HepG2 (cell line): Measurements from ENCODE around the gene SH3YL1. TPM values are rescaled to one million over a fixed set of nuclear protein-coding genes. Genes with fewer than 3 reads are reported as not detected.

ENCODE experiments used
- BHLHE40 ChIP-seq: IDR thresholded peaks from 2 replicates; pipeline ENCODE4 v1.6.1; 2011; ENCODE audit warnings: low read length, improper control_type of control experiment
- ELF3 ChIP-seq: IDR thresholded peaks from 2 replicates; pipeline ENCODE4 v1.6.1; 2016; ENCODE audit warnings: missing genetic modification reagents, missing compliant biosample characterization
- HINFP ChIP-seq: sonication (generic); formaldehyde crosslinking; IDR thresholded peaks from 2 replicates; pipeline ENCODE4 v1.4.0; 2020; ENCODE audit warnings: low read depth, mild to moderate bottlenecking, missing genetic modification reagents
- HNRNPK ChIP-seq: fragments of 200-400 bp; formaldehyde crosslinking; IDR thresholded peaks from 2 replicates; pipeline ENCODE4 v1.6.1; 2018; ENCODE audit warnings: low read length, low read depth, moderate library complexity, mild to moderate bottlenecking; ENCODE audit not compliant: poor library complexity, severe bottlenecking
- JUND ChIP-seq: sonication (generic); formaldehyde crosslinking; IDR thresholded peaks from 2 replicates; pipeline ENCODE4 v1.8.0; 2022; ENCODE audit warnings: mild to moderate bottlenecking, missing genetic modification reagents
- KAT8 ChIP-seq: IDR thresholded peaks from 2 replicates; pipeline ENCODE4 v1.6.1; 2016; ENCODE audit warnings: missing genetic modification reagents, missing compliant biosample characterization
- KDM3A ChIP-seq: IDR thresholded peaks from 2 replicates; pipeline ENCODE4 v1.6.1; 2018; ENCODE audit warnings: low read depth, missing compliant biosample characterization
- KLF16 ChIP-seq, 2 experiments: sonication (generic) in 1 of 2; formaldehyde crosslinking in 1 of 2; IDR thresholded peaks; 2 replicates each; pipeline versions ENCODE4 v1.6.1 to v1.8.0; 2016 to 2023; ENCODE audit warnings: missing genetic modification reagents in 2 of 2, missing compliant biosample characterization in 1 of 2
- KMT2A ChIP-seq: sonication (generic); formaldehyde crosslinking; IDR thresholded peaks from 2 replicates; pipeline ENCODE4 v1.4.0; 2020; ENCODE audit warnings: missing genetic modification reagents
- NFIB ChIP-seq: sonication (generic); formaldehyde crosslinking; IDR thresholded peaks from 2 replicates; pipeline ENCODE4 v1.9.0; 2021; ENCODE audit warnings: missing genetic modification reagents, mild to moderate bottlenecking, borderline replicate concordance
- RBFOX2 ChIP-seq: fragments of 200-400 bp; formaldehyde crosslinking; IDR thresholded peaks from 2 replicates; pipeline ENCODE4 v1.6.1; 2017; ENCODE audit warnings: low read depth, mild to moderate bottlenecking, low read length
- RBM22 ChIP-seq: fragments of 200-400 bp; formaldehyde crosslinking; optimal IDR thresholded peaks from 2 replicates; pipeline ENCODE3; 2017; ENCODE audit warnings: mild to moderate bottlenecking, low read length, moderate library complexity
- THRA ChIP-seq: sonication (generic); formaldehyde crosslinking; IDR thresholded peaks from 2 replicates; pipeline ENCODE4 v1.4.0; 2020; ENCODE audit warnings: missing genetic modification reagents, borderline replicate concordance
- TRIM22 ChIP-seq: fragments of 450-650 bp; IDR thresholded peaks from 2 replicates; pipeline ENCODE4 v1.6.1; 2017
- YEATS2 ChIP-seq: sonication (generic); formaldehyde crosslinking; IDR thresholded peaks from 2 replicates; pipeline ENCODE4 v1.4.0; 2020; ENCODE audit warnings: missing genetic modification reagents, borderline replicate concordance
- ZEB1 ChIP-seq: IDR thresholded peaks from 2 replicates; pipeline ENCODE4 v1.6.1; 2012; ENCODE audit warnings: mild to moderate bottlenecking, low read depth, inconsistent platforms; ENCODE audit not compliant: insufficient replicate concordance
- ZKSCAN1 ChIP-seq: fragments of 150-350 bp; IDR thresholded peaks from 2 replicates; pipeline ENCODE4 v1.6.1; 2014; ENCODE audit warnings: low read length
- ZNF607 ChIP-seq: sonication (generic); formaldehyde crosslinking; IDR thresholded peaks from 2 replicates; pipeline ENCODE4 v1.5.1; 2020; ENCODE audit warnings: missing genetic modification reagents, mild to moderate bottlenecking, borderline replicate concordance
- ZNF687 ChIP-seq: sonication (generic); formaldehyde crosslinking; IDR thresholded peaks from 2 replicates; pipeline ENCODE4 v1.5.1; 2020; ENCODE audit warnings: mild to moderate bottlenecking, missing genetic modification reagents, moderate library complexity
- ZNF768 ChIP-seq: sonication (generic); formaldehyde crosslinking; IDR thresholded peaks from 2 replicates; pipeline ENCODE4 v1.4.0; 2020; ENCODE audit warnings: missing genetic modification reagents
- ZSCAN30 ChIP-seq: sonication (generic); formaldehyde crosslinking; IDR thresholded peaks from 2 replicates; pipeline ENCODE4 v1.5.0; 2020; ENCODE audit warnings: mild to moderate bottlenecking, missing genetic modification reagents
- polyA plus RNA-seq, 8 experiments: library from polyadenylated mRNA; depleted of rRNA in 3 of 8; stranded (reverse) in 7 of 8; unstranded in 1 of 8; fragments of >200 nt; fragmentation: Illumina TruSeq in 4 of 8; extraction: Trizol in 4 of 8; gene quantifications; 2 replicates each; pipeline versions ENCODE4 v1.2.1 to v1.2.3, GENCODE V29; 2011 to 2016; ENCODE audit warnings: low read depth in 4 of 8, missing spikeins in 1 of 8, mixed read lengths in 1 of 8; ENCODE audit not compliant: insufficient read depth in 1 of 8
- total RNA-seq, 5 experiments: library from RNA; depleted of rRNA; stranded (reverse); fragments of >200 nt; fragmentation: Illumina TruSeq; extraction: Trizol; gene quantifications; 2 replicates each; pipeline ENCODE4 v1.2.3, GENCODE V29; 2016; ENCODE audit warnings: low read depth in 1 of 5

SH3YL1 gene
- total and polyA plus RNA-seq, 2 of the 13 experiments (the other 11 are each of a cell fraction or from before 2014, with no cell fraction given), result 13.0 to 48.2 TPM

GRCh38 chr2:264493-265468, 949 bp upstream of the SH3YL1 start, which contains the start of gene ACP1 (continued):
- TF ChIP-seq ZNF687, result peak; percentile 96
- peak; percentile 87 for TF ChIP-seq KAT8 (CRISPR knock-in tag)
- no peak for TF ChIP-seq KLF16 (CRISPR knock-in tag; IDR thresholded peaks at IDR 0.05)
- peak; percentile 92 for TF ChIP-seq ZNF607 (CRISPR knock-in tag)
- peak; percentile 55 for TF ChIP-seq RBM22
- TF ChIP-seq HINFP (CRISPR knock-in tag), result peak; percentile 85; the same call in 1 of the 2 replicates
- peak; percentile 33; the same call in 1 of the 2 replicates for TF ChIP-seq THRA
- peak; percentile 99 for TF ChIP-seq RBFOX2
- peak; percentile 62; the same call in 1 of the 2 replicates for TF ChIP-seq ZSCAN30 (CRISPR knock-in tag)
- TF ChIP-seq ZNF768 (CRISPR knock-in tag), result peak; percentile 74; the same call in 1 of the 2 replicates
- peak; percentile 56; the same call in 1 of the 2 replicates for TF ChIP-seq BHLHE40
- peak; percentile 48; the same call in 1 of the 2 replicates for TF ChIP-seq ELF3 (CRISPR knock-in tag)
- peak; percentile 70; the same call in 1 of the 2 replicates for TF ChIP-seq YEATS2 (CRISPR knock-in tag)
- peak; percentile 91 for TF ChIP-seq HNRNPK
- TF ChIP-seq ZEB1, result peak; percentile 100
- TF ChIP-seq JUND, result 0 out of 2 replicates have a peak, but pooled peaks have one; percentile 28
- no peak; the same call in 1 of the 2 replicates for TF ChIP-seq KDM3A (CRISPR knock-in tag)
- no peak for TF ChIP-seq TRIM22
- peak; percentile 91 for TF ChIP-seq KMT2A (CRISPR knock-in tag)
- TF ChIP-seq NFIB (CRISPR knock-in tag), result no peak
- TF ChIP-seq ZKSCAN1, result no peak
